Activated CD8-positive, alpha-beta memory T cell treated with anti-CD3 and anti-CD28 coated beads, Interleukin-2, amount 50 U/mL, for 1 hour (primary cell): ENCODE data around the gene SORCS3.

Experiments
- DNase-seq: peaks from one replicate; pipeline ENCODE4 v3.0.0-alpha.2; 2020; ENCODE audit errors: extremely low read depth

Gene SORCS3

DNA sequence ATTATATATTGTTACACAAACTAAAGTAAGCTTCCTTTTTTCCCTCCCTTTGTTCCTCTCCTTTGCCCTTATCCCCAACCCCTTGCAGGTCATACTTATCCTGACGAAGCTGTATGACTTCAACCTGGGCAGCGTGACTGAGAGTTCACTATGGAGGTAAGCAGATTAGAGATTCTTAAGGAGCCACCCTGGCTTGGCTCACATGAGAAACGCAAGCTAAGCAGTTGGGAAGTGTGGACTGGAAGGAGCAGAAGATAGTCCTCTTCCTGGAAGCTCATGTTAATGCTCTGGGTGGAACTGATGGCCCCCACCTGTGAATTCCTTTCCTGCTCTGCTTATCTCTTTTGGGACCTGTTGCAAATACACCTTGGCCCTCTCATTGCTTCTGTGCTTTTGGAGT, 201.6 kb downstream of the SORCS3 start:
- DNase-seq: no peak

- no peak for DNase-seq
Observed at GRCh38 chr10:104844073-104844472, 203.0 kb downstream of the SORCS3 start.

GRCh38 chr10:104850023-104850422, 208.9 kb downstream of the SORCS3 start:
- DNase-seq: no peak

GRCh38 chr10:104867966-104868598, 227.0 kb downstream of the SORCS3 start:
- DNase-seq: no peak

- DNase-seq: no peak
Observed at GRCh38 chr10:104872691-104873090, 231.6 kb downstream of the SORCS3 start.

- DNase-seq: no peak
Observed at GRCh38 chr10:104873161-104873560, 232.1 kb downstream of the SORCS3 start.

DNA sequence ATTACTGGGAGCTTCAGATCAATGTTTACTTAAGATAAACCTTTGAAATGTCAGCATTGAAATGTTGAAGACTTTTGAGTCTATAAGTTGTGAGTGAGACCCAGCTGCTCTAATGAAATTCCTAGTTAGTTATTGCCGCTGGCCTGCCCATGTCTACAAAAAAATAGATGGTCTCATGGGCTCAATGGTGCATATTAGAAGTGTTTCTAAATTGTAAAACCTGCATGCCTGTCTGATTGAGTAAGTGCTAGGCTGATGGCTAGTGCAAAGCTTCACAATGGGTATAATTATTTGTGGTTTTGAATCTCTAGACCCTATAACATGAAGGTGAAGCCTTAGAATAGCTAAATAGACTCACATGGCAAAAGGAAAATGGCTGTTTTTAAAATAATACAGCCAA, 234.5 kb downstream of the SORCS3 start:
- no peak for DNase-seq

DNA sequence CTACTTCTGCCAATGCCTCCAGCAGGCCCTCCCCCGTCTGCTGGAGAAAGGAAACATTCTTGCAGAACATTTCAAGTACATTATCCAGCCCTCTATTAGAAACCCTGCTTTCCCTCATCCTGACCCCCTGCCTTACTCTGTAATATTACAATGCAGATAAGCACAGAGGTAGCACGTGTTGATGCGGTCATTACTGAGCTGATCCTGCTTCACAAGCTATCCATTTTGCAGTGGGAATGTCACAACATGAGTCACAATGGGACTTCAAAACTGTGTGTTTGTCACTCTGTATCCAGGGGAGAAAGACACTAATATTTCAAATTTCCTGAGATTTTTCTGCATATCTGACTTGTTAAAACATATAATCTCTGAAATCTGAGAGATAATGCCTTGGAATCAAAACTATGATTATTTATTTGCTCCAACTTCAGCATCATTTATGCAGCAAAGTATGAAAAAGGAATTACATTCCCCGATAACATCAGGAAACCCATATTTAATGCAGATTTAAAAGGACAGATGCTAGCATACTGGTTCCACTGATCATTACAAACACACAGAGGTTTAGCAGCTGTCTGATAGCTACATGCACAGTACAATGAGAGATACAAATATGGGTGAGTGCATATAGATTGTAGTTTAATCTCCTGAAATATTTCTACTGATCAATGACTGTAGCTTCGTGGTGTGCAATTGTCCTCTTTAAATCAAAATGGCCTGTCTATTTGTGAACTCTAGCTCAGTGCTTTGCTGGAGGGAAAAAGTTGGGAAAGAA, 239.7 kb downstream of the SORCS3 start:
- DNase-seq: no peak

DNA sequence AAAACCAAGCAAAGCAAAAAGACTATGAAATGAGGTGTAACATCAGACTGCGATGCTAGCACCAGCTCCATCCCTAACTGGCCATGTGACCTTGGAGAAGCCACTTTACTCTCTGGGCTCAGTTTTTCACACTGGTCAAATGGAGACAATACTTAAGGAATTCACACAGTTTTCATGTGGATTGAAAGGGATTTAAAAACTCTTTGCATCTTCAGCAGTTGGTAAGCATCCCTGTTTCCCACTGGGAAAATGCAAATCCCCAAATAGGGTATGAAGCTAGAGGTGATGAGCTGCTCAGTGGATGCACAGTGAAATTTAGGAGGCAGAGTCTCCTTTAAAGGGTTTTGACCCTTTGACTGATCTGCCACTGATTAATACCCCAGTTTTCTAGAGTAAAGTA, 240.7 kb downstream of the SORCS3 start:
- no peak for DNase-seq

DNA sequence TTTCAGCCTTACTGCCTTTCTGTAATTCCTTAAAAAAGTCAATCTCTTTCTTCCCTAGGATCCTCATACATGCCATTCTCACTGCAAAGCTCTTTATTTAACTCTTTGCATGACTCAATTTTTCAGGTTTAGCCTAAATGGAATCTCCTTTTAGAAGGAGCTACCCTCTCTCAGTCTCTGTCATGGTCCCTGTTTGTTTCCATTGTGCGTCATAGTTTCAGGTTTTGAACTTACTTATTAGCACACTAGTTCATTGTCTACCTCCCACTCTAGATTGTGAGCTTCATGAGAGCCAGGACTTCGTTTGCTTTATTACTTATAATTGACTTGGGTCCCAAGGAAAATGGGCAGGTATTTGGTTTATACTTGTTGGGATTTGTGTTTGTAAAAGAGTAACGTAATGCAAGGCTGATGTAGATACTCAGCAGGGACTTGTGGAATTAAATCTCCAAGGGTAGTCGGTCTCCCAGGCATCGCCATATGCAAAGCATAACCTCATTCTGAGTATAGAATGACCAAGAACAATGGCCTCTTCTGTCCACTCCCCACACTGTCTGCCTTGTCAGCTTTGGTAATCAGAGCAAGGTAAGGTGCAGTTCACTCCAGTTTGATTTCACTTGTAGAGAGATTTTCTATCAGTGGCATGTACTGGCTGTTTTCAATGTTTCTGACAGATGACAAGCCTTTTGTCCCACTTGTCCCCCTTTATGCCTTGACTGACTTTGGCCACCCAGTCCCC, 252.0 kb downstream of the SORCS3 start:
- no peak for DNase-seq

GRCh38 chr10:104893701-104894100, 252.6 kb downstream of the SORCS3 start:
- no peak for DNase-seq

DNA sequence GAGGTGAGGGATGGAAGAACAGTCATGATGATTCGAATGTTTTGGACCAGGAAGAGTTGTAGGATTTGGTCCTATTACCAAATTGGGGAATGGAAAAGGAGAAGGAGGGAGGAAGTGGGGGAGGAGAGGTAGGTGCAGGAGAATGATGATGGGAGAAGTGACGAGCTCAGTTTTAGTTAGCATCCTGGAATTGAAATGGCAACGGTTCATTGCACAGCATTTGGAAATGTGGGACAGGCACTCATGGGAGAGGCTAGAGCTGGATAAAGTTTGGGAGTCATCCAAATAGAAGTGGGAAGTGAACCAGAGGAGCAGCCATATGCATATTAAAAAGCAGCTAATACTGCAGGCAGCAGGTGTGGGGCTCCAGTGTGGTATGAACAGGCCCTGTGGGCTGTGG, 253.6 kb downstream of the SORCS3 start:
- no peak for DNase-seq

- no peak for DNase-seq
Observed at GRCh38 chr10:104895541-104895940, 254.5 kb downstream of the SORCS3 start.

DNA sequence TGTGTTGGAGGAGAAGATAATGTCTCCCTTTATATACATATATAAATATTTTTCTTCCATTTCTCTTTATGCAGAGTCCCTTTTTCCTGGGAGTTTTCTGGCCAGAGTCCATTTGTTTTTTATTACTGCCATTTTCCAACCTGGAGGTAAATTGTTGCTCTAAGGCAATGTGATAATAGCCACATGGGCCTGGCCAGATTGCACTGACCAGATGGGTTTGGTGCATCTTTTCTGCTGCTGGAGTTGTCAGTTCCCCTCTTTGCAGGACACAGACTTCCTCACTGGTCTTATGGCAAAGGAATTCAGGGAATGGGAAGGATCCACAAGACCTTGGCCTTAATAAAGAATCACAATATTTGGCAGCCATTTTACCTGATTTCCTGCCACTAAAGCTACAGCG, 254.9 kb downstream of the SORCS3 start:
- DNase-seq: no peak

DNA sequence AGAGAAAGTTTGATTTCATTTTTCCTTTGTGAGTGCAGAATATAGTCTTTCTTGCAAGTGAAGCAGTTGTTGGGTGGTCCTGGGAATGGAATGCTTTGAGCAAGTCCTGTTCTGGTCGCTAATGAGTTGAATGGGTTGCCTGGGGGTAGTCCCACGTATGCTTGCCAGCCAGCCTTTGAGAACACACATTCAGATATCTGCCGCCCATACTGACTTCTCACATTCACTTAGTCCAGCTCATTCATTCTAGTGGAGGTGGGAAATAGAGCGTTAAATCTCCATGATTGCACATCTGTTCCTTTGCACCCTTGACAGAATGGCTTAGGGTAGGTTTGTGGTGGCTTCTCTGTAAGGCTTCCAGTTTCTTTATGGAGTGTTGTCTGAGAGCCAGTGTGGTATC, 256.6 kb downstream of the SORCS3 start:
- no peak for DNase-seq

GRCh38 chr10:104899779-104900178, 258.7 kb downstream of the SORCS3 start:
- no peak for DNase-seq

GRCh38 chr10:104903433-104903832, 262.3 kb downstream of the SORCS3 start:
- DNase-seq: no peak

- DNase-seq: no peak
Observed at GRCh38 chr10:104904753-104905323, 263.7 kb downstream of the SORCS3 start.

DNA sequence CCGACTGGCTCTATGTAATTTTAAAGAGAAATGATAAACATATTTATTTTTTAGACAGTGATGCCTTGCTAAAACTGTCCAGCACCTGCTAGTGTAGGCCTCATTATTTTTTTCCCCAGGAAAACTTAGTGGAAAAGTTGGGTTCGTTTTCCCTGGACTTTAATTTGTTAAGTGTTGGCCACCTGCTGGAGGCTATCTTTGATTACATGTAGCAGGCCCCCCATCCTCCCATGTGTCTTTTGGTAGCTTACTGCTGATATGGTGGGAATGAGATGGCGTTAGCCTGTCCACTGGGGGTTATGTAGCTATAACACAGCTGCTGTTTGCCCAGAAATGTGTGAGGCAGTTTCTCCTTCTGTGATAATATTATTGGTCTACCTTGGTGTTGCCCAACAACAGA, 265.0 kb downstream of the SORCS3 start:
- DNase-seq: no peak

- DNase-seq: no peak
Observed at GRCh38 chr10:104907521-104907920, 266.4 kb downstream of the SORCS3 start.

GRCh38 chr10:104908581-104908980, 267.5 kb downstream of the SORCS3 start:
- no peak for DNase-seq

DNA sequence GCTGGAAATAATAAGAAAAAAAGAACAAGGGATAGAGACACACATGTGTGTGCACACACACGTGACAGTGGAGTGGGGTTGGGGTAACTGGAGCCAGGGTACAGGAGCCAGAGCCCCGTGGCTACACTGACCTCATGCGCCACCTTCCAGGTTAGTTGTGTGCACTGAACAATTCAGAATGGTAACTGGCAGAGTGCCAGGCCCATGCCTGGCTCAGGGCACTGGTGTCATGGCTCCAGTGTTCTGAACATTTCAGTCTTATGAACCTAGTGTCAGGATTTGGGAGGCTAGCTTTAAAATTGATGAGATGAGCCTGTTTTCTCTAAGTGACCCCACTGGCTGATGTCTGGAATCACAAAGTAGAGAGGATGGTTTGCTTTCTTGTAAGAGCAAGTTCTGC, 269.6 kb downstream of the SORCS3 start:
- DNase-seq: no peak

- DNase-seq: no peak
Observed at GRCh38 chr10:104913390-104913789, 272.3 kb downstream of the SORCS3 start.
